ENCODE results near the gene B3GAT3.
A peak's percentile ranks its signal among the peaks of the same experiment; 100 is the strongest.

- no peak for TF ChIP-seq ESRRA (IDR thresholded peaks at IDR 0.05; ENCODE audit: low read length)
- no peak for TF ChIP-seq RFX5 (IDR thresholded peaks at IDR 0.05; ENCODE audit: low read depth, low read length)
- no peak for TF ChIP-seq TAF1 (IDR thresholded peaks at IDR 0.05; ENCODE audit: borderline replicate concordance, low read depth, low read length)
- no peak for TF ChIP-seq SKIL (IDR thresholded peaks at IDR 0.05; ENCODE audit: low read depth, poor library complexity, severe bottlenecking)
- TF ChIP-seq CTCF (IDR thresholded peaks at IDR 0.05 in 2 of 3, conservative IDR thresholded peaks at IDR 0.05 in 1 of 3; ENCODE audit: control insufficient read depth in 2 of 3, extremely low read depth in 1 of 3, insufficient read depth in 1 of 3, low read depth in 3 of 3, low read length in 3 of 3) = no peak
- TF ChIP-seq POLR2AphosphoS5 (IDR thresholded peaks at IDR 0.05; ENCODE audit: low read length) = peak; percentile 59; the same call in 1 of the 2 replicates
- TF ChIP-seq CEBPB (IDR thresholded peaks at IDR 0.05; ENCODE audit: borderline replicate concordance in 1 of 2, low read depth in 2 of 2, low read length in 2 of 2) = no peak
Measured at GRCh38 chr11:62611705-62612365, 10.0 kb downstream of the B3GAT3 start.
